ENCODE results near the gene MDH1.

GRCh38 chr2:63613391-63613901 lies 24.7 kb downstream of the MDH1 start:
- no peak for TF ChIP-seq CTCF (IDR thresholded peaks at IDR 0.05)
- TF ChIP-seq POLR2A (IDR thresholded peaks at IDR 0.05) = no peak
